ENCODE data around the gene TENM4.
"Not testable (repeated sequence)": the region's sequence is repeated elsewhere in the genome, so short reads cannot be mapped to it uniquely, and the experiment has no call there.

TENM4 gene

DNA sequence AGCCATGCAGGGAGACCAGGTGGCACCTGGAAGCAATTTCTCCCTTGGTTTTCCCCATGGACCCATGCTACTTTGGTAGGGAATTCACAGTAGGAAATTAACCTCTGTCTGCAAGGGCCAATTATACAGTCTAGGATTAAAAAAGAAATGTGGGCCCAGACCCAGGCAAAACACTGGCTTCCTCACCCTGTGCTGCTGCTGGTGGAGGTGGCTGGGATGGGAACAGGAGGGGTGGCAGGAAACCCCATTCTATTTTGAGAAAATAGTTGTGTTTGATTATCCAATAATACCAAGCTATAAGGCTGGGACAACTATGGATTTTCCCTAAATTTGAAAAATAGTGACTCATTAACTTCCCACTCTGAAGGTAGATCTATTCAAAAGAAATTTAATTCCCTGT, 449.1 kb downstream of the TENM4 start:
- DNase-seq, result no peak

DNA sequence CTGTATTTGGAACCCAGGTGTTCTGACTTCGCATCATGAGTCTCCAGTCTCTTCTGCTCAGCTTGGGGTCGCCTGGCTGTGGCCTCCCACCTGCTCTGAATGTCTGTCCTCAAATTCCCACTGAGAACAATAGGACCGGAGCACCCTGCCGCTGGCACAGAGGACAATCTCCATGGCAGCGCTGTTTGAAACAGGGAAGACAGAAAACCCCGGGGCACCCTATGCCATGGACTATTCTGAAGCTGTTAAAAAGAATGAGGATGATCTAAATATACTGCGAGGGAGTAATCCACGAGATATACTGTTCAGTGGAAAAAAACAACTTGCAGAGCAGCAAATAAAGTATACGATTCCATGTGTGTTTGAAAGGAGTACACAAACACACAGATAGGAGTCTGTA, 450.6 kb downstream of the TENM4 start:
- DNase-seq, result no peak

DNA sequence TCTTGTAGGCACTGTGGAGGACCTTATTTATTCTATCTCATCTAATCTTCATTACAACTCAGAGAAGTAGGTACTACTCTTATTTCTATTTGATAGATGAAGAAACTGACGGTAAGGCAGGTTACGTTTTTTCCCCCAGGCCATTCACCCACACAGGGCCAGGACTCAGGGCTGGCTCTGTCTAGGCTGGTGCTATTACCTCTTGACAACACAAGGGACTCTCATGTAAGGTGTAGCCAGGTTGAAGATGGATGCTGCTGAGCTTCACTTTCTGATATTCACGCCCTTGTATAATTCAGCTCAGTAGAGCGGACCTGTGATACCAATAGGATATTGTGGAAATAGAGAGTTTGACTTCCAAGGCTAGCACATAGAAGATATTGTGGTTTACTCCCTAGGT, 453.1 kb downstream of the TENM4 start:
- DNase-seq, result no peak

DNA sequence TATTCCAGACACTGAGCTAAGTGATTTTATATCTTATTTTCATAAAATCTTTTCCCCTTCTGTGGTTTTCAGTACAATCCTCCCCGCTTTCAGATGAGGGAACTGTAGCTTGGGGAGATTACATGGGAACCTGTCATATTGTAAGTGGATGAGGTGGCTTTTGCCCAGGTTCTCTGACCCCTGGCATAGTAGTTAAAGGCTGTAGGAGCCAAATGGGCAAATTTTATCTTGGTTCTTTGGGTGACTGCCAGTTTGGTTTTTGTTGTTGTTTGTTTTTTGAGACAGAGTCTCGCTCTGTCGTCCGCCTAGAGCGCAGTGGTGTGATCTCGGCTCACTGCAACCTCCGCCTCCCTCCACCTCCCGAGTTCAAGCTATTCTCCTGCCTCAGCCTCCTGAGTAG, 454.5 kb downstream of the TENM4 start:
- DNase-seq, result no peak

DNA sequence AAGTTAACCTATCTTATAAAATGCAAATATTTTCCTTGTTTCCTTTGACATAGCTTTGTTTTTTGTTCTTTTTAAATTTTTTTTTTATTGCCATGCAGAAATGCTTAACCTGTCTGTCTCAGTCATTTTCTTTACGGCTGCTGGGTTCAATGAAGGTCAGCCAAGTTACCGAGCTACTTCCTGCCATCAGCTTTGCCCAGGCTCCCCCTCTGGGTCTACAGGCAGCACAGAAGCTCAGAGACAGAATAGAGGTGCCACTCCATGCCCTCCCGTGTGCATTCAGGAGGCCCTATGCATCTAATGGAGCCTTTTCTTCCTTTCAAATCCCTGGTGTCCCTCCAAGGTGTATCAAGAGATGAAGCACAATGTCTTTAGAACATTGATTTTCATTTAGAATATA, 455.2 kb downstream of the TENM4 start:
- DNase-seq, result no peak

DNA sequence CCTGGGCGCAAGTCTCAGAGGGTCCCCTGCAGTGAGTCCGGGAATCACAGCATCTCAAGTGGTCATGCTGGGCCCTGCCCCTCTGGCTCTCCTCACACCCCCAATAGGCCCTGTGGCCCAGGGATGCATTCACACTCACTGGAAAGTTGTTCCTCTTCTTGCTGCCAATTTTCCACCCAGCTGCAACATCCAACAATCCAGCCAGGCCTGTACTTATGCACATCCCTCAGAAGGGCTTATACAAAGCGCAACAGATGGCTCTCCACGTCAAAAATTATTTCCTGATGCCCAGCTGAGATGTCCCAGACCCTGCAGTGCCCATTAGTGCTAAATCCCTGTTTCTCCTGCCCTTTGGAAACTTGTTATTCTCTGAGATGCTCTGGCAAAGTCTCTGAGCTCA, 458.4 kb downstream of the TENM4 start:
- DNase-seq, result no peak

DNA sequence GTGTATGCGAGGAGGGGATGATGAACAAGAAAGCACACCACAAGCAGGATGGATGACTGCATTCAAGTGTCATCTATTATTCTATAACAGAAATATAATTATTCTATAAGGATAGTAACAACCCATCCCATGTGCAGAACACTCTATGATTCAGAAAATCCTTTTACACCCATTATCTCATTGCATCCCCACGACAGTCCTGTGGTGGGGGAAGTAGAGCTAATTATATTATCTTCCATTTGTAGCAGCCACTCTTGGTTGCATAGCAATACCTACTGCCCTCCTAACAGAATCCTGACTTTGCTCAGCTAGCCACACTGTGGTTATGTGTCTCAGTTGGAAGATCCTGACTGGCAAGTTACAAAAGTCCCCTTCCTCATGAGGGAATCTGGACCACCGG, 459.7 kb downstream of the TENM4 start:
- no peak for DNase-seq

DNA sequence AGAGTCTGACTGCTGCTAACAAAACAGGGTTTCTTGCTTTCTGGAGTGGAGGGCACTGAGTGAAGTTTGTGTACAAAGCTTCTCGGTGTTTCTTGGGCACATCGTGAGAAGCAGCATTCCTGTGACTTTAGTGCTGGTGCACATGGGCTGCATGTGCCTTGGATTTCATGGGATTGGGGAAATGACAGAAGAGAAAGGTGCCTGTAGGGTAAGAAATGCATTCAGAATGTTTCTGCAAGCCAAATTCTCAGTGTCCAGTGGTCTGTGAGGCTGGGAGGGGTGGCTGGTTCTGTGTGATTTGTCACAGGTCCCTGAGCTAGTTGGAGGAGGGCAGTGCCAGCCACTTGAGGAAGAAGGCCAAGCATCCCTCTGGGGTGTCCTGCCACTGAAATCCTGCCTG, 462.0 kb downstream of the TENM4 start:
- DNase-seq, result no peak

DNA sequence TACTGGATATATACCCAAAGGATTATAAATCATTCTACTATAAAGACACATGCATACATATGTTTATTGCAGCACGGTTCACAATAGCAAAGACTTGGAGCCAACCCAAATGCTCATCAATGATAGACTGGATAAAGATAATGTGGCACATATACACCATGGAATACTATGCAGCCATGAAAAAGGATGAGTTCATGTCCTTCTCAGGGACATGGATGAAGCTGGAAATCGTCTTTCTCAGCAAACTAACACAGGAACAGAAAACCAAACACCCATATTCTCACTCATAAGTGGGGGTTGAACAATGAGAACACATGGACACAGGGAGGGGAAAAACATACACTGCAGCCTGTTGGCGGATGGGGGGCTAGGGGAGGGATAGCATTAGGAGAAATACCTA, 463.0 kb downstream of the TENM4 start:
- not testable (repeated sequence) for DNase-seq

DNA sequence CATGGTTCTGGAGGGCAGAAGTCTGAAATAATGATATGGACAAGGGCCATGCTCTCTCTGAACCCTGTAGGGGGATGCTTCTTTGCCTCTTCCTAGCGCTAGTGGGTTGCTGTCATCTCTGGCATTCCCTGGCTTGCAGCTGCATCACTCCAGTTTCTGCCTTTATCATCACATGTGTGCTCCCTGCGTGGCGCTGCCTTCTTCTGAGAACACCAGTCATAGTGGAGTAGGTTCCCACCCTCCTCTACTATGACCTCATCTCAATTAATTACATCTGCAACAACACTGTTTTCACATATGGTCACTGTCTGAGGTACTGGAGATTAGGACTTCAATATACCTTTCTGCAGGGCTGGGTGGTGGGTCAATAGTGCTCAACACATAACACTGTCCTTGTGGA, 463.8 kb downstream of the TENM4 start:
- DNase-seq, result no peak

DNA sequence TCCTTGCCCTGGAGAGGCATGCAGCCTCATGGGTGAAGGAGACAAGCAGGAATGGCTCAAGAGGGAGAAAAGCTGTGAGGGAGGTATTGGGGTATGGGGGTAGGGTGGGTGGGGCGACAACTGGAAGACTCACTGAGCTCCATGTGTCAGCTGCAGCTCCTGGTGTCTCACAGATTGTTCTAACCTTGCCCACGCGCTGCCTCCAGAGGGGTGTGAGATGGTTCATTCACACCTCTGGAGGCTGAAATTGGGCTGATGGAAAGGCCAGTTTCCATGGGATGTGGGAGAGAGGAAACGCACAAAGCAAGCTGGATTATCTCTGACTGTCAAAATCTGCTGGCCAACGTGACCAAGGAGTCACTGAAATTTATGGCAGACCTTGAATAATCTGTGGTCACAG, 465.7 kb downstream of the TENM4 start:
- no peak for DNase-seq

DNA sequence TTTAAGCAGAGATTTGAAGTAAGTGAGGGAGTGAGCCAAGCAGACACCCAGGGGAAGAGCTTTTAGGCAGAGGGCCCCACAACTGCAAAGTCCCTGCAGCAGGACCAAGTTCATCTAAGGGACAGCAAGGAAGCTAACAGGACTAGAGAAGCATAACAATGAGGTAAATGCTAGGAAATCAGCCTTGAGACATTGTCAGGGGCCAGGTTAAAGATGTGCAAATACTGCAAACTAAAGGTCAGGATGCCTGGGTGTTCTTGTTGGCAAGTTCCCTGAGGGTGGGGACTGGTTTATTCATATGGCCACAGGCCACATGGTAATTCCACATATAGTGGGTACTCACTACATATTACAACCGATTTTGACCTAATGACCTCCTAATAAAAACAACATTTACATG, 467.0 kb downstream of the TENM4 start:
- no peak for DNase-seq

DNA sequence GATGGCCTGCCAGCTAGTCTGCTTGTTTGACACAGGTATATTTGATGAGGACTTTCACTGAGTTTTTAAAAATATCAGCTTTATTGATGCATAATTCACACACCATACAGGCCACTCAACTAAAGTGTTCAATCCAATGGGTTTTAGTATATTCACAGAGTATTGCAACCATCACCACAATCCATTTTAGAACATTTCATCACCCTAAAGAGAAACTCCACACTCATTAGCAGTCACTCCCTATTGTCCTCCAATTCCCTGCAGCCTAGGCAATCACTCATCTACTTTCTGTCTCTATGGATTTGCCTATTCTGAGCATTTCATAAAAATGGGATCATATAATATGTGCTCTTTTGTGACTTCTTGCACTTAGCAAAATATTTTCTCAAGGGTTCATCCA, 468.2 kb downstream of the TENM4 start:
- no peak for DNase-seq

DNA sequence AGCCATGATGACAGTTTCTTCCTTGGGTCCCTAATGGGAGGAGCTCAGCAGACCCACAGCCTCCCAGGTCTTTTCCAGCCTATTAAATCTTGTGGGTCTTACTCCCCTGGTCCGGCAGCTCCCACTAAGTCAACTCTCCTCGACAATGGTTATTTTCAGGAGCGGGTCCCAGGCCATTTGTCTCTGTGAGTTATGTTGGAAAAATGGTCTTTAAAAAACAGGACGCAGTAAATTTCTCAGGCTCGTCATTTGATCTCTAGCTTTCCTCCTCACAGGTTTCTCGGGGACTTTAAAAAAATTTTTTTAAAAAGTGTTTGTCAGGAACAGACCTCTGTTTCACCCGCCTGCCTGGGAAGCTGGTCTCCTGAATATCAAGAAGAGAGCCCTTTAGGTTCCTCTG, 468.7 kb downstream of the TENM4 start:
- no peak for DNase-seq

DNA sequence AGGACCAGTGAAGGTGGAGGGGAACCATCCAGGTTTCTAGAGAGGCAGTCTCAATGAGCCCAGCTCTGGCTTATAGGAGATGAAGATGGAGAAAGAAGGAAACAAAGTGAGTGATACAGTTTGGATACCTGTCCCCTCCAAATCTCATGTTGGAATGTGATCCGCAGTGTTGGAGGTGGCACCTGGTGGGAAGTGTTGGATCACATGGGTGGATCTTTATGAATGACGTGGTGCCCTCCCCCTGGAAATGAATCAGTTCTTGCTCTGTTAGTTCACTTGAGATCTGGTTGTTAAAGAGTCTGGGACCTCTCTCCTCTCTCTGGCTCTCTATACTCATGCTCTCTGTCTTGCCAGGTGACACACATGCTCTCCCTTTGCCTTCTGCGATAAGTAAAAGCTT, 473.0 kb downstream of the TENM4 start:
- DNase-seq, result no peak

DNA sequence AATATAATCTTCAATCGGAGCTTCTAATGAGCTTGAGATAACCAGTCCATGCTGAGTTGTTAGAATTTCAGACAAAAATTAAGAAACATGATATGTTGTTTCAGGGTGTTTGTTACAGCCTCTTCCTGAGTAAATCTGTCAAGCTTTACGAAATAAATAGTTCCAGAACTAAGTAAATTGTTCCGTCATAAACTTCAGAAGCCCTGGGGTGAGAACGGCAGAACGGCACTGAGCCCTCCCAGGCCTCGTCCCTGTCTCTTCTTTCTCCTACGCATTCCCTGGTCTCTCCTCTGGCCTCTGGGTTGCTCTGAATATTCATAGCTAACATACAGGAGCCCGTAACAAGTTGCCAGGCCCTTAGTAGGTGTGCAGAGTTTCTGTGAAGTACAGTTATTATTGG, 475.4 kb downstream of the TENM4 start:
- DNase-seq, result no peak

DNA sequence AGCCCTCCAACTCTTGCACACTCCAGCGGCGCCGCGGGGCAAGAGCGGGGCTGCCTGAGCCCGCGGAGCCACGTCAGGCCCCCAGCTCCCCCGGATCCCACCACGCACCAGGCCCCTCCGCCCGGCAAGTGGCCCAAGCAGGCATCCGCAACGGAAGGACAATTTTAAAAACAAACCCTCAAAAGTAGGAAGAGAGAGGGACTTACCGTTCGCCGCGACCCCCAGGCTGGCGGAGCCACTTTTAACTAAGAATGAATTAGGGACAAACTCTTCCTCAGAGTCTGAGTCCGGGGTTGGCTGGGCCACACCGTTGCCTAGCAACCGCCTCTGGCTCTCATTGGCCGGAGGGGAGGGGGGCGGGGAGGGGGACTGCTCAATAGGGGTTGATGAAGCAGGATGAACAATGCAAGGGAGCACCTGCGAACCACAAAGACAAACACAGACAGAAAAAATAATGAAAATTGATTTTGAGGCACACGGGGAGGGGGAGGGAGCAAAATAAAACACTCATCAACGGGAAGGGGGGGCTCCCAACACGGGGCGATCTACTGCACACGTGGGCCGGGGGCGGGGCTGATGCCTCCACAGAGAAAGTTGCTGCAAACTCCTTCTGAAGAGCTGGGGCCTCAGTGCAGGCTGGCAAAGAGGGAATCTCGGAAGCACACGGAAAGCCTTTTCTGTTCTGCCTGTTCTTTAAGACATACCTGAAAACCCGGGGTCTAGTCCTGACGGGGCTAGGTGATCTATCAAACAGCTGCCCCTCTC, 478.7 kb downstream of the TENM4 start:
- no peak for DNase-seq

DNA sequence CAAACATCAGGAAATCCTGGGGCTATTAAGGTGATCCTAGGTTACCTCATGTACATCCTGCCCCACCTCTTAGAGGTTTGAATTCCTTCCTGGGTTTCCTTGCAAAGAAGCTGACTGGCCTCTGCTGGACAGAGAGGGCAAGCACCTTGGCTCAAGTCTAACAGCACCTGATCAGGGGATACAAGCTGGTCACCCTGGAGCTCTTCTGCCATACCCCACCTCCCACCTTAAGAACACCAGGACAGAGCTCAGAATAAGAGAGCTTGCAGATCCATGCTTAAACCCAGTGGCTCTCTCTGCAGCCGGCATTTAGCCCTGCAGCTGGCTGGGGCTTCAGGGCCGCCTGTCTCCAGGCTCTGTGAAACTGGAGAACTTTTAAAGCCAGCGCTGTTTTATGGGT, 479.6 kb downstream of the TENM4 start:
- peak; percentile 16 for DNase-seq

DNA sequence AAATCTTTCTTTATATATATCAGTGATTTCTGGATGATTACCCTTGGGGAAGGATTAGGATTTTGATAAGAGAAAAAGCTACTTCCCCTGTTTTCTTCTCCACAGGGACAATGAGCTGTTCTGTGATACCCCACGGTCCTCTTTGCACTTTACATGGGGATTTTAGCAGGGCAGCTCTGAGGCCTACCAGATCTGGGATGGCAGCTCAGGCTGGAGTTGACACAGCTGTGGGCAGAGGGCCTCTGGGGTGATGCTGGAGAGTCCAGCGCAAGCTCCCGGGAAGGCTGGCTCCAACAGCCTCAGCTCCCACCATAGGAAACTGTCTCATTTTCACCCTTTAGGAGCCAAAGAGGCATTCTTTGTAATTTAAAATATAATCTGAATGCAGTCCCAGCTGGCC, 482.4 kb downstream of the TENM4 start:
- DNase-seq, result no peak

DNA sequence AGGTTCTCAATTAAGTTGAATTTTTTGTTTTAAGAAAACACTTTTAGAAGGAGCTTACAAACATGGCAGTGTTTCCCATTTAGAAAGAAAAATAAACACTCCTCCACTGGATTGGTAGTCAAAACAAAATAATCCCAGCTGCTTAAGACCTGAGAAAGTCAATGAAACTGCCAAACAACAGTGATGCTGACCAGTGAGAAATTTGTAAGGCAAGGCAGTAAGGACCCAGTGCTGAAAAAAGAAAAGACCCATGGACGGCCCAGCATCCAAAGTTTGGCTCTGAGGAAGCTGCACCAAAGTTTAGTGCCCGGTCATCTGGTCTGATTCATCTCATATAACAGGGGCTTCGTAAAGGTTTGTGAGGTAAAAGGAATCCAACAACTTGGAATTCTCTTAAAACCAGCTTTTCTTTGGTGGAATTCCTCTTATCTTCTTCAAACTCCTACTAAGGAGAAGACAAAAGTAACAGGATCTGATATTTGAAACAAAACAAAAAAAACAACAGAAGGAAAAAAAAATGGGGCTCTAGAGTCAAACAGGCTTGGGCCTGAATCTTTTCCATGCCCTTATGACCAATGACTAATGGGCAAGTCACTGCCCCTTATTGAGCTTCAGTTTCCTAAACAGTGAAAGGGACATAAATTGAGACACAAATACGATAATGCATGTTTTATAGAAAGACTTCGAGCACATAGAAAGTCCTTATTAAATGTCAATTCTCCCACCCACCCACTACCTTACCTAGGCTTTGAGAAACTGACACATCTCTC, 483.2 kb downstream of the TENM4 start:
- no peak for DNase-seq

DNA sequence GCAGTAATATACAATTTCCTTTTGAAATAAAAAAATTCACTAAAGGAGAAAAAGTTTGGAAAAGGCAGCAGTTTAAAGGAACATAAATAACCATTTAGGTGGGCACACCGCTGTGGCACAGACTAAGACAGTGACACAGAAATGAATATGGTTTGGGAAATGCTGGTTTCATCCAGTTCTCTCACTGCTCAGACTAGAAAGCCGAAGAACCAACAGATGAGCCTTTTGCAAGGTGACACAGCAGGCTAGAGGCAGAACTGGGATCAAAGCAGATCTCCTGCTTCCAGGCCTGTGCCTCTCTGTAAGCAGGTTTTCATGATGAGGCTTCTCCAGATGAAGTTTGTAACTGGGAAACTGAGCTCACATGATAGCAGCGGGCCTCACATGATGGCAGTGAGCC, 486.1 kb downstream of the TENM4 start:
- no peak for DNase-seq

DNA sequence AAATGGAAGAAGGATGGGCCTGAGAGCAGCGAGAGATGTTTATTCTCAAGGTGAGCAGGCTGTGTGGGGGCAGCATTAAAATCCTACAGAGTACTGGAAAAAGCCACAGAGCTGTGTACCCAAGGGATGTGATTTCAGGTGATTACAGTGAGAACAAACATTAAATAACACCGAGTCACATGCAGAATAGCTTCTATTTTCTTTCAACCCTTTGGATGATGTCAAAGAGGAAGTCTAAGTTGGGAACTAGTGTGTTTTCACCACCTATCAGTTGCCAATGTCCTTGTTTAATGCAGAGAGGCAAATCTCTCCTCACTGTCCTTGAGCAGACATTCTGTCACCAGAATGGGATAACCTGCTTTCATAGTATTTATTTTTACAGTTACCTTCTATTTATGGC, 486.6 kb downstream of the TENM4 start:
- DNase-seq, result no peak

DNA sequence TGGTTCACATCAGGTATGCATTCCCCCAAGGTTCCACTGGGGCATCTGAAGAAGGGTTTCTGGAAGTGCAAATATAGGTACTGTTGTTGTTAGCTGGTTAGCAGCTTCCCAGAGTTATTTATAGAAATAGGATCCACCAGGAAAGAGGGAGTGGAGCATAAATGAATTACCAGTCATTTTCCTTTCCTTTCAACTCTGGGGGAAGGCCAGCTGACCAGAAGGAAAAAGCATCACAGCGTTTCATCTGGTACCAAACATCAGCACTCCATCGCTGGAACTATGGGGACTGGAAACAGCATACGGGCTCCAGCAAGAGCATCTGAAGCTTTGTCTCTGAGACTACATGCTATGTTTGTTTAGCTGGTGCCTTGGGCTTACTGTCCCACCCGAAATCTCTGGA, 487.9 kb downstream of the TENM4 start:
- no peak for DNase-seq

DNA sequence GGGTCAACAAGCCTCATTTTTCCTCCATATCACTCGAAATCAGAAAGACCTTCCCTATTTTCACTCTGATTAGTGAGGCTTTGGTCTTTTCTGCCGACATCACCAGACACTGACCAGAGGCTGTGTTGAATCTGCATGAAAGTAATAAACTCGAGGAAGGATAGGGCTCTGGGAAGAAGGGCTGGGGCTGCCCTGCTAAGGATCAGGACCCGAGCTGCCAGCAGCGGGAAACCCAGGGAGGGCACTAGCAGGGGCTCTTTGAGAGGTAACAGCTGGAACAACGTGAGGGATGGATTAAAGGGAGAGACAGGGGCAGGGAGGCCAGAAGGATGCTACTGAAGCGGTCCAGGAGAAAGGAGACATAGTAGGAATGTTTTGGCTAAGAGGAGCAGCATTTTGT, 488.7 kb downstream of the TENM4 start:
- no peak for DNase-seq
